Measurements from ENCODE around the gene UBE2Z.

DNA sequence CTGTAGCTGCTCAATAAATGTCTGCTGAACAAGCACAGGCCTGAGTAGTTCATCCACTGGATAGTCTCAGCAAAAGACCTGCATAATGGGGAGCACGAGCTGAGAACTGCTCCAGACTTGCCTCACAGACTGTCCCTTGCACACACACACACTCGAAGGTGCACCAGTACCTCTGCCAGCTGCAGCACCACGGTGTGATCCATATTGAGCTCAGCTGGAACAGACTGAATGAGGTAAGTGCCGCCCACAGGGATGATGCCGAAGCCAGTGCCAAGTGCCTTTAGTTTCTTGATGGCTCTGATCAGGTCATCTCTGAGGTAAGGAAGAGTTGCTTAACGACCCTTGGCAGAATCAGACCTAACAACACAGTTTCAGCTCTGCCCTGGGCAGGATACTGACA lies 24.8 kb downstream of the UBE2Z start:
- TF ChIP-seq TAF1 (IDR thresholded peaks at IDR 0.05; ENCODE audit: low read depth) (no peak), EGR1 (IDR thresholded peaks at IDR 0.05) (no peak), EP300 (IDR thresholded peaks at IDR 0.05; ENCODE audit: borderline replicate concordance) (no peak), YY1 (IDR thresholded peaks at IDR 0.05; ENCODE audit: low read depth) (no peak), RAD21 (IDR thresholded peaks at IDR 0.05; ENCODE audit: low read depth) (no peak), ZBTB7A (IDR thresholded peaks at IDR 0.05; ENCODE audit: low read depth) (no peak), CREB1 (IDR thresholded peaks at IDR 0.05; ENCODE audit: low read depth) (no peak), CEBPB (IDR thresholded peaks at IDR 0.05) (no peak)
- TF ChIP-seq, protein P1, sequence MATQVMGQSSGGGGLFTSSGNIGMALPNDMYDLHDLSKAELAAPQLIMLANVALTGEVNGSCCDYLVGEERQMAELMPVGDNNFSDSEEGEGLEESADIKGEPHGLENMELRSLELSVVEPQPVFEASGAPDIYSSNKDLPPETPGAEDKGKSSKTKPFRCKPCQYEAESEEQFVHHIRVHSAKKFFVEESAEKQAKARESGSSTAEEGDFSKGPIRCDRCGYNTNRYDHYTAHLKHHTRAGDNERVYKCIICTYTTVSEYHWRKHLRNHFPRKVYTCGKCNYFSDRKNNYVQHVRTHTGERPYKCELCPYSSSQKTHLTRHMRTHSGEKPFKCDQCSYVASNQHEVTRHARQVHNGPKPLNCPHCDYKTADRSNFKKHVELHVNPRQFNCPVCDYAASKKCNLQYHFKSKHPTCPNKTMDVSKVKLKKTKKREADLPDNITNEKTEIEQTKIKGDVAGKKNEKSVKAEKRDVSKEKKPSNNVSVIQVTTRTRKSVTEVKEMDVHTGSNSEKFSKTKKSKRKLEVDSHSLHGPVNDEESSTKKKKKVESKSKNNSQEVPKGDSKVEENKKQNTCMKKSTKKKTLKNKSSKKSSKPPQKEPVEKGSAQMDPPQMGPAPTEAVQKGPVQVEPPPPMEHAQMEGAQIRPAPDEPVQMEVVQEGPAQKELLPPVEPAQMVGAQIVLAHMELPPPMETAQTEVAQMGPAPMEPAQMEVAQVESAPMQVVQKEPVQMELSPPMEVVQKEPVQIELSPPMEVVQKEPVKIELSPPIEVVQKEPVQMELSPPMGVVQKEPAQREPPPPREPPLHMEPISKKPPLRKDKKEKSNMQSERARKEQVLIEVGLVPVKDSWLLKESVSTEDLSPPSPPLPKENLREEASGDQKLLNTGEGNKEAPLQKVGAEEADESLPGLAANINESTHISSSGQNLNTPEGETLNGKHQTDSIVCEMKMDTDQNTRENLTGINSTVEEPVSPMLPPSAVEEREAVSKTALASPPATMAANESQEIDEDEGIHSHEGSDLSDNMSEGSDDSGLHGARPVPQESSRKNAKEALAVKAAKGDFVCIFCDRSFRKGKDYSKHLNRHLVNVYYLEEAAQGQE (IDR thresholded peaks at IDR 0.05; ENCODE audit: low read depth), result no peak

Measured in Ishikawa (cell line).